ENCODE results near the gene THBS1. TPM values are rescaled to one million over a fixed set of nuclear protein-coding genes. Genes with fewer than 3 reads are reported as not detected.

THBS1 gene
- total RNA-seq, 1 donor from 2014 or later = 337 TPM

GRCh38 chr15:39555885-39556284 lies 25.0 kb upstream of the THBS1 start:
- H3K27me3 Mint-ChIP-seq (ENCODE audit: low read depth) = no peaks in the 10 kb centered on the region
- H3K4me3 Mint-ChIP-seq = no peak overlapping the region

DNA sequence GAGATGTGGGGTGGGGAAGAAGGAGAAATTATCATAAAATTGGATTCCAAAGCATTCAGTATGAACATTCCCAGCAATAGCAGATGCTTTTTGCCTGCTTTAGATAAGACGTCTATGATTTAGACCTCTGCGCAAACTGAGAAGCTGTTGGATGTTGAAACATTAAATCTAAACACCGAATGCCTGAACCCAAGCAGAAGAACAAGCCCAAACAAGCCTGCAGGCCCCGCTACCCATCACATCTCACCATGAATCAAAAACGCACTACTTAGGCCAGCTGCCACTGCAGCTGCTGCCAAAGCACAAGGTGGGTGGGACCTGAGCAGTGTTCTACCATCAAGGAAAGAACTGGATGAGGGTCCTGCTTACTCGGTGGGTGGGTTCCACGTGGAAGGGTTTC lies 24.4 kb upstream of the THBS1 start:
- no peak for DNase-seq (ENCODE audit: low spot score in 2 of 2, unreplicated experiment in 2 of 2)
- Mint-ChIP-seq H3K27me3 (ENCODE audit: low read depth) (no peaks in the 10 kb centered on the region), H3K9me3 (no peaks in the 10 kb centered on the region), H3K27ac (peak overlapping the region; percentile 6), H3K4me1 (peaks cover 36% of the 10 kb centered on the region), H3K36me3 (no peaks in the 10 kb centered on the region), H3K4me3 (no peak overlapping the region)
- TF ChIP-seq, protein P1, sequence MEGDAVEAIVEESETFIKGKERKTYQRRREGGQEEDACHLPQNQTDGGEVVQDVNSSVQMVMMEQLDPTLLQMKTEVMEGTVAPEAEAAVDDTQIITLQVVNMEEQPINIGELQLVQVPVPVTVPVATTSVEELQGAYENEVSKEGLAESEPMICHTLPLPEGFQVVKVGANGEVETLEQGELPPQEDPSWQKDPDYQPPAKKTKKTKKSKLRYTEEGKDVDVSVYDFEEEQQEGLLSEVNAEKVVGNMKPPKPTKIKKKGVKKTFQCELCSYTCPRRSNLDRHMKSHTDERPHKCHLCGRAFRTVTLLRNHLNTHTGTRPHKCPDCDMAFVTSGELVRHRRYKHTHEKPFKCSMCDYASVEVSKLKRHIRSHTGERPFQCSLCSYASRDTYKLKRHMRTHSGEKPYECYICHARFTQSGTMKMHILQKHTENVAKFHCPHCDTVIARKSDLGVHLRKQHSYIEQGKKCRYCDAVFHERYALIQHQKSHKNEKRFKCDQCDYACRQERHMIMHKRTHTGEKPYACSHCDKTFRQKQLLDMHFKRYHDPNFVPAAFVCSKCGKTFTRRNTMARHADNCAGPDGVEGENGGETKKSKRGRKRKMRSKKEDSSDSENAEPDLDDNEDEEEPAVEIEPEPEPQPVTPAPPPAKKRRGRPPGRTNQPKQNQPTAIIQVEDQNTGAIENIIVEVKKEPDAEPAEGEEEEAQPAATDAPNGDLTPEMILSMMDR (IDR thresholded peaks at IDR 0.05; ENCODE audit: unreplicated experiment) = no peak

More at GRCh38 chr15:39555885-39556284, 25.0 kb upstream of the THBS1 start:
- Mint-ChIP-seq H3K27ac (no peak overlapping the region), H3K4me1 (peaks cover 36% of the 10 kb centered on the region), H3K9me3 (no peaks in the 10 kb centered on the region), H3K36me3 (no peaks in the 10 kb centered on the region)
- no peak for DNase-seq (ENCODE audit: low spot score in 2 of 2, unreplicated experiment in 2 of 2)
- TF ChIP-seq, protein P1 (IDR thresholded peaks at IDR 0.05; ENCODE audit: unreplicated experiment) = no peak

GRCh38 chr15:39558421-39558820 lies 22.5 kb upstream of the THBS1 start:
- TF ChIP-seq, protein P1 (IDR thresholded peaks at IDR 0.05; ENCODE audit: unreplicated experiment) = no peak
- no peak for DNase-seq (ENCODE audit: low spot score in 2 of 2, unreplicated experiment in 2 of 2)
- no peaks in the 10 kb centered on the region for H3K27me3 Mint-ChIP-seq (ENCODE audit: low read depth)
- H3K36me3 Mint-ChIP-seq = no peaks in the 10 kb centered on the region
- H3K4me3 Mint-ChIP-seq = no peak overlapping the region
- H3K27ac Mint-ChIP-seq = no peak overlapping the region
- peaks cover 36% of the 10 kb centered on the region for H3K4me1 Mint-ChIP-seq
- H3K9me3 Mint-ChIP-seq = no peaks in the 10 kb centered on the region

DNA sequence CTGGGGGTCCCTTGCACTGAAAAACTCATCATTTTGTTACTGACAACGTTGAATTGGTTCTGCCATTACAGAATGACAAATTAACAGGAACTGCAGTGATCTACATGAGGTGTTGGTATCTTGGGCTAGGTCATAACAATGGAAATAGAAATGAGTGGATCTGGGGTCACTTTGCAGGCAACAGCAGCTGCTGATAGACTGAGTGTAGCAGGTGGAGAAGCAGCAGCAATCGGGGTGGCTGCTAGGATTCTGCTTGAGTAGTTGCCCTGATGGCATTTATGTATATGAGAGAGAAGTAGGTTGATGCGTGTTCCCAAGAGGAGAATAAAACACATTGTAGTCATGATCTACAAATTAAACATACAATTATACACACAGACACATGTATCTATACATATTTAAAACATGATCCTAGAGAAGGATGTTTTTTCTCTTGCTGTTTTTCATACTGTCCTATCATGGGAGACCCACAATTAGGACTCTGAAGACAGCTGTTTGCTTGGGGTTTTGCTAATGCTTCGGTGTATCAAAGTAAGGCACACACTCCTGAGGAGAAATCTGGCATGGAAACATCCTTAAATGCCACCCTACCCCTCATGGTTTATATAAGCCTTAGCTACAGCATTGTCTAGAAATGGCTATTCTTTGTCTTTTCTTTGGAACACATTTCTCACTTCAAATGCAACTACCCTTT lies 15.8 kb upstream of the THBS1 start:
- H3K27ac Mint-ChIP-seq = no peak overlapping the region
- no peak overlapping the region for H3K4me3 Mint-ChIP-seq
- no peaks in the 10 kb centered on the region for H3K36me3 Mint-ChIP-seq
- TF ChIP-seq, protein P1 (IDR thresholded peaks at IDR 0.05; ENCODE audit: unreplicated experiment) = no peak
- peaks cover under 1% of the 10 kb centered on the region for H3K4me1 Mint-ChIP-seq
- no peaks in the 10 kb centered on the region for H3K9me3 Mint-ChIP-seq
- H3K27me3 Mint-ChIP-seq (ENCODE audit: low read depth) = no peaks in the 10 kb centered on the region
- no peak for DNase-seq (ENCODE audit: low spot score in 2 of 2, unreplicated experiment in 2 of 2)

GRCh38 chr15:39565851-39566250 lies 15.0 kb upstream of the THBS1 start:
- no peak overlapping the region for H3K27ac Mint-ChIP-seq
- H3K4me1 Mint-ChIP-seq = peaks cover 5% of the 10 kb centered on the region
- no peak overlapping the region for H3K4me3 Mint-ChIP-seq
- TF ChIP-seq, protein P1 (IDR thresholded peaks at IDR 0.05; ENCODE audit: unreplicated experiment) = no peak
- DNase-seq (ENCODE audit: low spot score in 2 of 2, unreplicated experiment in 2 of 2) = no peak
- no peaks in the 10 kb centered on the region for H3K36me3 Mint-ChIP-seq
- H3K9me3 Mint-ChIP-seq = no peaks in the 10 kb centered on the region
- H3K27me3 Mint-ChIP-seq (ENCODE audit: low read depth) = no peaks in the 10 kb centered on the region
